Skeletal muscle tissue (tissue), 4 donors: Measurements from ENCODE around the gene PWWP3B. TPM values are rescaled to one million over a fixed set of nuclear protein-coding genes. Genes with fewer than 3 reads are reported as not detected.
A peak's percentile ranks its signal among the peaks of the same experiment; 100 is the strongest.

ENCODE experiments used
- H3K27ac ChIP-seq: one replicate; pipeline ENCODE4 v1.7.0; 2013; ENCODE audit warnings: mild to moderate bottlenecking, low read depth, low read length, inconsistent platforms
- H3K27me3 ChIP-seq, 3 donors: one replicate each; pipeline ENCODE4 v1.7.0; 2013; ENCODE audit warnings: low read length in 3 of 3; ENCODE audit not compliant: control insufficient read depth in 3 of 3, insufficient read depth in 3 of 3
- H3K36me3 ChIP-seq, 3 donors: one replicate each; pipeline ENCODE4 v1.7.0; 2013; ENCODE audit warnings: low read length in 3 of 3; ENCODE audit not compliant: control insufficient read depth in 3 of 3, insufficient read depth in 3 of 3
- H3K4me1 ChIP-seq, 3 donors: one replicate each; pipeline ENCODE4 v1.7.0; 2013; ENCODE audit warnings: low read length in 3 of 3, mild to moderate bottlenecking in 3 of 3; ENCODE audit not compliant: control insufficient read depth in 3 of 3, insufficient read depth in 3 of 3
- H3K4me3 ChIP-seq, 3 donors: one replicate each; pipeline ENCODE4 v1.7.0; 2013; ENCODE audit warnings: low read length in 3 of 3
- H3K9ac ChIP-seq, 3 donors: one replicate each; pipeline ENCODE4 v1.7.0; 2013; ENCODE audit warnings: low read length in 3 of 3, mild to moderate bottlenecking in 3 of 3, moderate library complexity in 2 of 3, low read depth in 1 of 3
- H3K9me3 ChIP-seq, 3 donors: one replicate each; pipeline ENCODE4 v1.7.0; 2013; ENCODE audit warnings: low read length in 3 of 3; ENCODE audit not compliant: control insufficient read depth in 3 of 3
- total RNA-seq: library from RNA; depleted of rRNA; stranded (reverse); fragments of >200 nt; gene quantifications from one replicate; pipeline ENCODE4 v1.2.3, GENCODE V29; 2014
- donor health status: Osteomylitis.

The PWWP3B gene
- 23.0 TPM for total RNA-seq

DNA sequence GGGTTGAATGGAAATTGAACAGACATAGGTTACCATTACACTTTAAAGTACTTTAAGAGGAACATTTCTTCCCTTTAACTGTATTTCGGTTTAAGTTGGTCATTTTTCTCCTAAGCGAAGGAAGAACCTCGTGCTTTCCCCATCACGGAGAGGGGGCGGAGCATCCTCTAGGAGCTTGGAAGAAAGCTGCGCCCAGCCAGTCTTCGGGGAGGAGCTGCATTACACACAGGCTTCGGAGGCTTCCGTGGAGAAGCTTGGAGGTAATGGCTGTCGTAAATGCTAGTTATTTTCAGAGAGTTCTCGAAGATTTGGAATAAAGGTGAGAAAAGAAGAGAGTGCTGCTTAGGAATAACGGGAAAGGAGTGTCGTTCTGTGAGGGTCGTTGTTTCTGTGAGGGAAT is at the start of gene PWWP3B:
Gene PWWP3B, plus strand, starts transcription at position 199 of the 400 bp plus-strand sequence. CDS start 37,128 bp downstream, outside the sequence.
- no peaks in the 10 kb centered on the region for H3K9me3 ChIP-seq
- H3K4me1 ChIP-seq: no peaks in the 10 kb centered on the region
- H3K9ac ChIP-seq: no peak within 1 kb of the TSS
- no peak within 1 kb of the TSS for H3K27ac ChIP-seq
- no peaks in the 10 kb centered on the region for H3K27me3 ChIP-seq
- H3K4me3 ChIP-seq: no peak within 1 kb of the TSS
- no peaks in the 10 kb centered on the region for H3K36me3 ChIP-seq

DNA sequence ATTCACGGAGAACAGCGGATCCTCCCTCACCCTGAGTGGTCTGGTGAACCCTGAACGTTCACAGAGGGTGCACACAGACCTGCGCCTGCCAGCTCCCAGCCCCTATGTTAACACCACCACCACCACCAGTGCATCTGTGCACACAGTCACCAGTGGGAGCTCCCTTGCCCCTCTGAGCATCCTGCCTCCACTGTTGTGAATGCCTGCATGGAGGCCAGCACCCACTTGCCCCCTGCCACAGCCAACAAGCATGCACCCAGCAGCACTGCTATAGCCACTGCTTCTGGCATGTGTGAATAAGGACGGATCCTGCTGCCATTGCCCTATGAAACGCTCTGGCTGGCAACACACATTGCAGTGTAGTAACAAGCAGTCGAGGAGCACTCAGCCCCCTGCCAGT is 29.1 kb upstream of the PWWP3B start:
- no peak overlapping the region for H3K4me3 ChIP-seq
- H3K36me3 ChIP-seq: no peaks in the 10 kb centered on the region
- no peak overlapping the region for H3K9ac ChIP-seq
- peaks cover 0 to 7% (median 0%) of the 10 kb centered on the region in 3 donors for H3K27me3 ChIP-seq
- no peaks in the 10 kb centered on the region for H3K4me1 ChIP-seq
- H3K27ac ChIP-seq: no peak overlapping the region
- no peaks in the 10 kb centered on the region for H3K9me3 ChIP-seq

DNA sequence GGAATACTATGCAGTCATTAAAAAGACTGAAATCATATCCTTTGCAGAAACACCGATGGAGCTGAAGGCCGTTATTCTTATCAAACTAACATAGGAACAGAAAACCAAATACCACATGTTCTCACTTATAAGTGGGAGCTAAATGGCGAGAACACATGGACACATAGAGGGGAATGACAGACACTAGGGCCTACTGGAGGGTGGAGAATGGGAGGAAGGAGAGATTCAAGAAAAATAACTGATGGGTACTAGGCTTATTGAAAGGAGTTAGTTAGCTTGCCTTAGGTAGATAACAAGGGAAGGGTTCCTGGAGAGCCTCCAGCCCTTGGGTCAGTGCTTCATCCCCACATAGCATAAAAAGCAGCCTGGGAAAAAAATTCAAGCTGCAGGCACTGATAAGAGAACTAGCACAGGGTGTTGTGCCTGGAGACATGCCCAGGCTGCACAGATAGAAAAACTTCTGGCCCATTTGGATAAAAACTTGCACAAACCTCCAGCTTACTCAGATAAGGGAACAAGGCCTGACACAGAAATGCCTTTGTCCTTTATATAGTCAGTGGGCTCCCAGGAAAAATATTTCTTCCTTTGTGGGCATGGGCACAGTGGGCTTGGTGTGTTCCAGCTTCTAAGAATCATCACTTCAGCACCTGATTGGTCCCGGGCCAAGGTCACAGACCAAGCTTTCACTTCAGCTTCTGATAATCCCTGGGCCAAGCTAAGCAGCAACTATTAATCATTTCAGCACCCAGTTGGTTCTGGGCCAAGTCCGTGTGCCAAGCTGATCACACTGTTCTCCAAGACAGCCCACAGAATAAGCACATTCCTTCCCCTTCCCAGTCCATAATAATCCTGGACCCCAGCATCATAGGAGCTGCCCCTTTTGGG is 23.1 kb upstream of the PWWP3B start:
- no peak overlapping the region for H3K9ac ChIP-seq
- H3K27ac ChIP-seq: no peak overlapping the region
- H3K4me1 ChIP-seq: no peaks in the 10 kb centered on the region
- H3K36me3 ChIP-seq: no peaks in the 10 kb centered on the region
- H3K9me3 ChIP-seq: no peaks in the 10 kb centered on the region
- H3K27me3 ChIP-seq: no peaks in the 10 kb centered on the region
- H3K4me3 ChIP-seq: no peak overlapping the region

DNA sequence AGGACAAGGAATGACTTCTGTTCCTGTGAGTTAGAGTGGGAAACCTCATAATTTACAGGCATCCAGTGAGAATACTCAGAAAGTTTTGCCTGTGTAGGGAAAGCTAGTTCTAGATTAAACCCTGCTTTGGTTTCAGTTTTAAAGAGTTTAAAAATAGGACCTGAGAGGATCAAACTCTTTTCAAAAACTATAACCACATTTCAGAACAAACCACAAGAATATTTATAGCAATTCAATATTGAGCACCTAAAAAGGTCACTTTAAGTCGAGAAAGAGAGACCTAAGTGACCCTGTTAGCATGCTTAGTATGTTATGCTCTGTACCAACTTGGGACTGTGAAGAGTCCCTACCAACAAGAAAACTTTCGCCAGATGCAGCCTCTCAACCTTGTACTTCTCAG is 17.4 kb upstream of the PWWP3B start:
- Histone ChIP-seq H3K36me3 (no peaks in the 10 kb centered on the region), H3K9me3 (no peaks in the 10 kb centered on the region), H3K9ac (no peak overlapping the region), H3K4me1 (no peaks in the 10 kb centered on the region), H3K27me3 (no peaks in the 10 kb centered on the region), H3K27ac (no peak overlapping the region), H3K4me3 (no peak overlapping the region)

DNA sequence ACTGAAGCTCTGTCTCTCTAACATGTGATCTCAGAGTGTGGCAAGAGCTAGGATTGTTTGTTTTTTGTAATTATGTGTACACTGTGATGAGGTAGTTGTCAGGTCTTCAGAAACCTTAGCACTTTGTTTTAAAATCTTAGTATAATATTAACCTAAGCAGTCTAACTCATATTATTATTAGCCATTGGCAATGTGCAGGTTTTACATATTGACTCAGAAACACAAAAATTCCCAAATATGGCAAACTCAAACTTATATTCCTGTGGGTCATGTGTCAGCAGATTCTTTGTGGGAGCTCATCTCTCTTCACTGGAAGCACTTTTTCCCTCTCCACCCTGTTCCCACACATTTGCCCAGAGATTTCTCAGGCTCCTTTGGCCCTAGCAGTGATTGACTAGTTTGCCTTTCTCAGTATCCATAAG is 8.2 kb upstream of the PWWP3B start:
- H3K36me3 ChIP-seq: no peaks in the 10 kb centered on the region
- H3K27me3 ChIP-seq: no peaks in the 10 kb centered on the region
- no peaks in the 10 kb centered on the region for H3K4me1 ChIP-seq
- H3K9ac ChIP-seq: no peak overlapping the region
- no peak overlapping the region for H3K4me3 ChIP-seq
- H3K27ac ChIP-seq: no peak overlapping the region
- H3K9me3 ChIP-seq: no peaks in the 10 kb centered on the region

DNA sequence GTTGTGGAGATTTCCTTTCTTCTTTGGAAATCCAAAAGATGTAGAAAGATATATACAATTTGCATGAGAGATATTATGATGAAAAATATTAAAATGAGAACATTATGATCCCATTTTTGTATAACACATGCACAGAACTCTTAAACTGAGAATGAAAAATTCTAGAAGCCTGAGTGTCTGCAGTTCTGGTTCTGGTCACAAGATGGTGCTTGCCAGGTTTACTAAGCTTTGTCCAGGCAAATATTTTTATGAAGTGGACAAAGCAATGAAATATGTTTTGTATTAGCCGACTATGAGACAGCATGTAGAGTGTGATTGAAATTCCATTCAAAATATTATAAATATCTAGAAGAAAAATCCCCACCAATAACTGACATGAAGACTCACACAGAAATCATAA is 2.2 kb downstream of the PWWP3B start:
- H3K9ac ChIP-seq: no peak overlapping the region
- no peak overlapping the region for H3K4me3 ChIP-seq
- H3K27me3 ChIP-seq: no peaks in the 10 kb centered on the region
- no peaks in the 10 kb centered on the region for H3K4me1 ChIP-seq
- H3K36me3 ChIP-seq: no peaks in the 10 kb centered on the region
- no peak overlapping the region for H3K27ac ChIP-seq
- no peaks in the 10 kb centered on the region for H3K9me3 ChIP-seq

DNA sequence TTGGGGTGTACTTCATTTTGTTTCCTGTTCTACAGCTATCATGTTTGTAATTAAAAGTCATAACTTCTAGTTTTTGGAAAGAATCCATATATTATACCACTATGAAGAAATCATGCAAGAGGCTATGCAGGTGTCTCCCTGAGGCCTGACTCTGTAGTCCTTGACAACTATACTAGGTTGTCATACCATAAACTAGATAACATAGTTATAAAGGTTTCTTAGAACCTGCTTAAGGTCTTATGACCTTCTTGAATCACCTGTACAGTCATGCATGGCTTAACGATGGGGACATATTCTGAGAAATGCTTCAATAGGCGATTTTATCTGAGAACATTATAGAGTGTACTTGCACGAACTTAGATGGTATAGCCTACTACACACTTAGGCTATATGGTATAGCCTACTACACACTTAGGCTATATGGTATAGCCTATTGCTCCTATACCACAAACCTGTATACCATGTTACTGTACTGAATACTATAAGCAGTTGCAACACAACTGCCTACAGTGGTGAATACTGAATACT is 3.3 kb downstream of the PWWP3B start:
- Histone ChIP-seq H3K4me3 (no peak overlapping the region), H3K36me3 (no peaks in the 10 kb centered on the region), H3K9ac (no peak overlapping the region), H3K27me3 (no peaks in the 10 kb centered on the region), H3K4me1 (no peaks in the 10 kb centered on the region), H3K9me3 (no peaks in the 10 kb centered on the region), H3K27ac (no peak overlapping the region)

DNA sequence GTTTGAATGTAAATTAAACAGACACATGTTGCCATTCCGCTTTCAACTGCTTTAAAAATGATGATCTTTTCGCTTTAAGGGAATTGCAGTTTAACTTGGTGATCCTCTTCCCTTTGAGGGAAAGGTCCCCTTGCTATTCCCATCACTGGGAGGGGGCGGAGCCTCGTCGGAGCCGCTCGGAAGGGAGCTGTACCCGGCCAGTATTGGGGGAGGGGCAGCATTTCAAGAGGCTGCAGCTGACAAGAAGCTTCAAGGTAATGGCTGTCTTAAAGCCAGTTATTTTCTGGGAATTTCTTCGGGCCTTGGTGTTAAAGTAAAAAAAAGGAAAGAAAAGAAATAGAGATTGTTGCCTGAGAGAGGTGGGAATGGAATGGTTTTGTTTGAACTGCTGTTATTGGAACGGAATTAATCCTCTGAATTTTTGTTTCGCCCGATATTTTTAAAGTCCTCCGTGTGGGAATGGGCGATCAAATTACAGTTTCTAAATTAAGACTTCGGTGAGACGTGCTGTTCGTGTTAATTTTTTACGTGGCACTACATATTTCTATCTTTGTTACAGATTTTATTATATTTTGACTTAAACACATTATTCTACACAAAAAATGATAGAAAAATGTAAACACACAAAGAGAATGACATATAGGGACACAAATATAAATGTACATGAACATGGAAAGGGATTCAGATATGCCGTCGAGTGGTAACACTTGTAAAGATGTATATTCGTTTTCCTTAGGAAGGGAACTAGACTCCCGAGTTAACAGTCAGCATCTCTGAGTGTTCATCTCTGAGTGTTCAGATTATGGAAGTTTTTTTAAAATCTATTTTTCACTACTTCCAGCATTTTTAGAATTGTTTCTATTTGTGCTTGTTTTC is 9.2 kb downstream of the PWWP3B start:
- Histone ChIP-seq H3K27me3 (no peaks in the 10 kb centered on the region), H3K36me3 (no peaks in the 10 kb centered on the region), H3K4me1 (no peaks in the 10 kb centered on the region), H3K9me3 (no peaks in the 10 kb centered on the region), H3K27ac (peak overlapping the region; percentile 60), H3K4me3 (peak overlapping the region; percentile 54 to 66 (median 63)), H3K9ac (peak overlapping the region; percentile 46 to 80 (median 72))

DNA sequence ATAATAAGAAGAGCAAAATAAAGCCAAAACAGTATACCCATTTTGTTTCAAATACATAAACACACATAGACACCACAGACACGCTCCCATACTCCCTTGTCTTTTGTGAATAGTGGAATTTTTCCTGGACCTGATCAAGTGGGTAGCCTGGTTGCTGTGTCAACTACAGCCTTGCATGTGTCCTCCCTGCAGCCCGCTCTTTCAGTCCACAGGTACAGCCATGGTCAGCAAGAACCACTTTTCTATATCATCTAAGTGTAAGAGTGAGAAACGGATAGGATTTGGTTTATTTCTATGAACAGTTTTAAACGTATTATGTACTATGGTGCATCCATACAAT is 9.8 kb downstream of the PWWP3B start:
- no peaks in the 10 kb centered on the region for H3K9me3 ChIP-seq
- H3K4me1 ChIP-seq: no peaks in the 10 kb centered on the region
- H3K9ac ChIP-seq: peak overlapping the region in 2 of 3 donors; percentile 46 to 80
- peak overlapping the region; percentile 60 for H3K27ac ChIP-seq
- H3K27me3 ChIP-seq: no peaks in the 10 kb centered on the region
- peak overlapping the region; percentile 54 to 66 (median 63) for H3K4me3 ChIP-seq
- no peaks in the 10 kb centered on the region for H3K36me3 ChIP-seq

DNA sequence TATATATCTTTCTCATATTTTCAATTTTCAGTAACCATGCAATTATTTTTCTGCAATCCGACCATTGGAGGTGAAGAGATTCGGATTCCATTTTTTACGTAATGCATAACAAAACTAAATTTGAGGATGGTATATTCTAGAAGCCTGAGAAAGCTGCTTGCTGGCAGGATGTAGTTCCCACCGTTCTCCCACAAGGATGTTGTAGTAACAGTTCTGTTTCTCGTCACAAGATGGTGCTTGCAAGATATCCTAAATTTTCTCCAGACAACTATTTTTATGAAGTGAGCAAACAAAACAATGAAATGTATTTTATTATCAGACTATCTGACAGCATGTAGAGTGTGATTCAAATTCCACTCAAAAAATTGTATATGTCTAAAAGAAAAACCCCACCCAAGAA is 10.7 kb downstream of the PWWP3B start:
- Histone ChIP-seq H3K4me3 (no peak overlapping the region), H3K9me3 (no peaks in the 10 kb centered on the region), H3K27ac (no peak overlapping the region), H3K9ac (no peak overlapping the region), H3K4me1 (no peaks in the 10 kb centered on the region), H3K27me3 (no peaks in the 10 kb centered on the region), H3K36me3 (no peaks in the 10 kb centered on the region)
